IMR-90 (cell line): ENCODE measurements around the gene GARIN5A. TPM values are rescaled to one million over a fixed set of nuclear protein-coding genes. Genes with fewer than 3 reads are reported as not detected.

Source experiments
- ATAC-seq: fragments of 200-7000 bp; cut with Tn5 transposase; 2 replicates; pipeline ENCODE4 v1.9.1; 2020; ENCODE audit warnings: low read depth, mild to moderate bottlenecking, moderate library complexity
- BruUV-seq: library from RNA; stranded (reverse); fragments of 400-500 nt; replicated peaks from 2 replicates; lab custom pipeline; 2021; lab: Mats Ljungman, UMichigan
- CTCF ChIA-PET: fragments of 300-600 bp; formaldehyde crosslinking; extraction: SDS; loops from one replicate; lab custom pipeline; 2021; ENCODE audit warnings: antibody characterized with exemption; lab: Yijun Ruan, JAX
- POLR2A ChIA-PET: fragments of 300-600 bp; sonication (Branson Sonifier 250); formaldehyde crosslinking; loops from one replicate; lab custom pipeline; 2022; ENCODE audit warnings: antibody characterized with exemption; ENCODE audit not compliant: unreplicated experiment; lab: Charles Lee
- DNase-seq: peaks from one replicate; pipeline ENCODE4 v3.0.0; 2013
- H2AFZ ChIP-seq: replicated peaks from 2 replicates; pipeline ENCODE3; 2013; ENCODE audit warnings: low read length, mild to moderate bottlenecking; ENCODE audit not compliant: poor library complexity
- H2AK5ac ChIP-seq: 2 replicates; pipeline ENCODE4 v1.6.1; 2013; ENCODE audit warnings: low read depth, low read length, inconsistent platforms
- H2AK9ac ChIP-seq: replicated peaks from 2 replicates; pipeline ENCODE3; 2013; ENCODE audit warnings: mild to moderate bottlenecking, low read depth, low read length, moderate library complexity; ENCODE audit not compliant: poor library complexity
- H2BK120ac ChIP-seq: 2 replicates; pipeline ENCODE4 v1.6.1; 2013; ENCODE audit warnings: low read depth, low read length, inconsistent platforms
- H2BK15ac ChIP-seq: 3 replicates; pipeline ENCODE4 v1.6.1; 2013; ENCODE audit warnings: low read depth, low read length, inconsistent platforms
- H2BK20ac ChIP-seq: 2 replicates; pipeline ENCODE4 v1.6.1; 2013; ENCODE audit warnings: low read depth, mild to moderate bottlenecking, inconsistent platforms, low read length, moderate library complexity
- H2BK5ac ChIP-seq: 2 replicates; pipeline ENCODE4 v1.6.1; 2013; ENCODE audit warnings: mild to moderate bottlenecking, low read depth, low read length, inconsistent platforms; ENCODE audit not compliant: poor library complexity, severe bottlenecking
- H3K14ac ChIP-seq: replicated peaks from 2 replicates; pipeline ENCODE4 v1.6.1; 2013; ENCODE audit warnings: low read depth, low read length, inconsistent platforms
- H3K18ac ChIP-seq: 2 replicates; pipeline ENCODE4 v1.6.1; 2013; ENCODE audit warnings: low read depth, low read length, control low read depth
- H3K23ac ChIP-seq: 2 replicates; pipeline ENCODE4 v1.6.1; 2013; ENCODE audit warnings: low read depth, low read length, inconsistent platforms
- H3K27ac ChIP-seq: 2 replicates; pipeline ENCODE4 v1.5.1; 2013; ENCODE audit warnings: mild to moderate bottlenecking, control low read depth, low read length; ENCODE audit not compliant: insufficient read depth
- H3K27me3 ChIP-seq: 2 replicates; pipeline ENCODE4 v1.6.1; 2013; ENCODE audit warnings: low read length; ENCODE audit not compliant: control insufficient read depth, insufficient read depth
- H3K36me3 ChIP-seq: 2 replicates; pipeline ENCODE4 v1.6.1; 2013; ENCODE audit warnings: low read length, mixed read lengths; ENCODE audit not compliant: control insufficient read depth, insufficient read depth
- H3K4ac ChIP-seq: 2 replicates; pipeline ENCODE4 v1.6.1; 2013; ENCODE audit warnings: low read depth, low read length, inconsistent platforms
- H3K4me1 ChIP-seq: 2 replicates; pipeline ENCODE4 v1.6.1; 2013; ENCODE audit warnings: low read length, mixed read lengths; ENCODE audit not compliant: control insufficient read depth, insufficient read depth
- H3K4me2 ChIP-seq: 2 replicates; pipeline ENCODE4 v1.6.1; 2013; ENCODE audit warnings: low read depth, mild to moderate bottlenecking, control low read depth, low read length, moderate library complexity
- H3K4me3 ChIP-seq: 2 replicates; pipeline ENCODE4 v1.5.1; 2013; ENCODE audit warnings: low read depth, mild to moderate bottlenecking, control low read depth, low read length, moderate library complexity; ENCODE audit not compliant: insufficient read depth
- H3K56ac ChIP-seq: 2 replicates; pipeline ENCODE4 v1.6.1; 2013; ENCODE audit warnings: low read length, inconsistent platforms; ENCODE audit not compliant: insufficient read depth; ENCODE audit errors: extremely low read depth
- H3K79me1 ChIP-seq, 2 experiments: 2 replicates each; pipeline ENCODE4 v1.6.1; 2013; ENCODE audit warnings: low read length in 2 of 2, inconsistent platforms in 1 of 2, low read depth in 1 of 2
- H3K9ac ChIP-seq: 2 replicates; pipeline ENCODE4 v1.6.1; 2013; ENCODE audit warnings: low read depth, low read length, control low read depth
- H3K9me1 ChIP-seq: 2 replicates; pipeline ENCODE4 v1.6.1; 2013; ENCODE audit warnings: low read length, inconsistent platforms; ENCODE audit not compliant: insufficient read depth
- H3K9me3 ChIP-seq: 2 replicates; pipeline ENCODE4 v1.6.1; 2013; ENCODE audit warnings: low read length; ENCODE audit not compliant: control insufficient read depth, insufficient read depth
- H4K20me1 ChIP-seq: 2 replicates; pipeline ENCODE4 v1.6.1; 2013; ENCODE audit warnings: low read length, inconsistent platforms; ENCODE audit not compliant: insufficient read depth
- H4K5ac ChIP-seq: 2 replicates; pipeline ENCODE4 v1.6.1; 2013; ENCODE audit warnings: mild to moderate bottlenecking, low read depth, low read length, control low read depth
- H4K8ac ChIP-seq, 2 experiments: 2 replicates each; pipeline ENCODE4 v1.6.1; 2013; ENCODE audit warnings: low read depth in 2 of 2, low read length in 2 of 2, control low read depth in 1 of 2, inconsistent platforms in 1 of 2
- H4K91ac ChIP-seq: 2 replicates; pipeline ENCODE4 v1.6.1; 2013; ENCODE audit warnings: low read depth, low read length, inconsistent platforms; ENCODE audit not compliant: insufficient read depth
- ELK1 ChIP-seq: fragments of 150-350 bp; IDR thresholded peaks from 2 replicates; pipeline ENCODE4 v1.6.1; 2016; ENCODE audit warnings: low read depth, mild to moderate bottlenecking, low read length, moderate library complexity, borderline replicate concordance
- MAFK ChIP-seq: IDR thresholded peaks from 2 replicates; pipeline ENCODE4 v1.6.1; 2012; ENCODE audit warnings: low read depth, low read length, improper control_type of control experiment
- WGBS, 2 experiments: methylation state at CpG; one replicate each; pipeline versions ENCODE4 v1.1.5 to v1.1.7; 2013; ENCODE audit warnings: missing lambda C conversion rate in 2 of 2; ENCODE audit not compliant: insufficient read length in 1 of 2; ENCODE audit errors: extremely low coverage in 2 of 2; 5-methylcytosine and 5-hydroxymethylcytosine counted together
- dilution Hi-C: fragments of 300-500 bp; cut with HindIII; formaldehyde crosslinking; loops from one replicate; pipeline ENCODE4 v1.14.3; 2018; ENCODE audit warnings: low sequenced_read_pairs; ENCODE audit not compliant: unreplicated experiment
- in situ Hi-C: fragments of 300-500 bp; cut with MboI; formaldehyde crosslinking; loops from 3 replicates; pipeline ENCODE4 v1.14.3; 2019; ENCODE audit warnings: low sequenced_read_pairs, inconsistent platforms, mixed read lengths
- intact Hi-C: fragments of 100-400 bp; cut with micrococcal nuclease; formaldehyde crosslinking; loops from 2 replicates; pipeline ENCODE4 v1.10.0; 2022
- polyA plus RNA-seq, 3 experiments: library from polyadenylated mRNA; depleted of rRNA; stranded (reverse); fragments of >200 nt; gene quantifications; 2 replicates each; pipeline ENCODE4 v1.2.3, GENCODE V29; 2012; ENCODE audit warnings: low replicate concordance in 1 of 3
- total RNA-seq: library from RNA; depleted of rRNA; stranded (reverse); fragments of >200 nt; gene quantifications from 2 replicates; pipeline ENCODE4 v1.2.3, GENCODE V29; 2012

The GARIN5A gene
- total and polyA plus RNA-seq, 2 of the 4 experiments (the other 2 are of a cell fraction) = 0.53 TPM; not detected in 1

DNA sequence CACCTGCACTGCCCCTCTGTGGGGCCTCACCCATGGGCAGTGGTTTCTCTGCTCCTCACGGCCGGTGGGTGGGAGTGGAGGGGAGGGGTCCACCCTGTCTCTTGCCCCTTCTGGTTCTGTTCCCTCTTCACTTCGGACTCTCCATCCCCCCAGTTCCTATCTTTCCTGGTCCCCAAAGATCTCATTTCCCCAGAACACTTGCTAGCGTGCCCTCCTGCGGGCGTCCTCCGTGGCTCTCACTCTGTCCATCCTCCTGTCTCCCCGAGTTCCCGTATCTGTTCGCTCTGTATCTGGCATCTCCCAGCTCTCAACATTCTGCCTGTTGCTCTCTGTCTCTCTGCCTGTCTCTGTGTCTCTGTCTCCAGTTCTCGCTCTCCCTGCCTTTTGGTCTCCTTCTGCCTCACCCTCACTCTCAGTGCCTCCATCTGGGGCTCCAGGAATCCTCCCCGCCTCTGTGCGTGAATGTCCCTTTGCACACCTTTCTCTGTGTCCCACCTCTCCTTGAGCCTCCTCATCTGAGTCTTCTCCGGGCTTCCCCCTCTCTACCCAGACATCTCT lies 57.5 kb downstream of the GARIN5A start:
- Histone ChIP-seq H3K56ac (no peak overlapping the region), H4K5ac (no peak overlapping the region), H3K27me3 (peaks cover 21% of the 10 kb centered on the region), H2BK5ac (no peak overlapping the region), H4K91ac (no peak overlapping the region), H3K79me1 (no peaks in the 10 kb centered on the region), H3K18ac (no peak overlapping the region), H3K27ac (no peak overlapping the region), H4K20me1 (no peaks in the 10 kb centered on the region), H2AK9ac (no peak overlapping the region), H3K23ac (no peak overlapping the region), H3K9me1 (no peaks in the 10 kb centered on the region), H3K9ac (no peak overlapping the region), H4K8ac (no peak overlapping the region), H2AFZ (no peak overlapping the region), H3K4me1 (no peaks in the 10 kb centered on the region), H2BK15ac (no peak overlapping the region), H2AK5ac (no peak overlapping the region), H2BK20ac (no peak overlapping the region), H3K36me3 (no peaks in the 10 kb centered on the region), H2BK120ac (no peak overlapping the region), H3K9me3 (no peaks in the 10 kb centered on the region), H3K4me2 (no peak overlapping the region), H3K14ac (no peak overlapping the region), H3K4ac (no peak overlapping the region), H3K4me3 (no peak overlapping the region)
- ATAC-seq = no peak
- dilution Hi-C loops (no loop called here), intact Hi-C loops (no loop called here), in situ Hi-C loops (no loop called here)
- BruUV-seq = no TSS peak
- TF ChIP-seq MAFK = no peak
- no peak for TF ChIP-seq ELK1
- DNase-seq = no peak
- ChIA-PET POLR2A (no interaction called here), CTCF (no interaction called here)
- 41% methylated on average over 3 of the region's 14 CpGs; no CpG with 5 or more reads in 1 of the 2 experiments for WGBS, 2 experiments
